H9 (cell line): ENCODE results near the gene ADGRL2. TPM values are rescaled to one million over a fixed set of nuclear protein-coding genes. Genes with fewer than 3 reads are reported as not detected.

ENCODE experiments used
- DNase-seq: peaks from one replicate; pipeline ENCODE4 v3.0.0-alpha.2; 2017
- H2AFZ ChIP-seq: one replicate; pipeline ENCODE4 v1.6.1; 2013; ENCODE audit warnings: mild to moderate bottlenecking, low read length, control low read depth, moderate library complexity
- H2AK5ac ChIP-seq: 2 replicates; pipeline ENCODE4 v1.6.1; 2013; ENCODE audit warnings: low read length, control low read depth, mixed read lengths; ENCODE audit not compliant: insufficient read length
- H2BK120ac ChIP-seq: one replicate; pipeline ENCODE4 v1.6.1; 2013; ENCODE audit warnings: low read depth, mild to moderate bottlenecking, low read length, control low read depth, inconsistent platforms; ENCODE audit not compliant: poor library complexity, severe bottlenecking
- H2BK12ac ChIP-seq: 2 replicates; pipeline ENCODE4 v1.6.1; 2013; ENCODE audit warnings: low read length, control low read depth, mixed read lengths, low read depth; ENCODE audit not compliant: insufficient read length
- H2BK15ac ChIP-seq: 2 replicates; pipeline ENCODE4 v1.6.1; 2013; ENCODE audit warnings: low read depth, low read length, control low read depth
- H2BK20ac ChIP-seq: one replicate; pipeline ENCODE4 v1.6.1; 2013; ENCODE audit warnings: low read depth, mild to moderate bottlenecking, low read length, control low read depth, inconsistent platforms; ENCODE audit not compliant: poor library complexity, severe bottlenecking
- H2BK5ac ChIP-seq: 2 replicates; pipeline ENCODE4 v1.6.1; 2013; ENCODE audit warnings: low read length, control low read depth, mixed read lengths; ENCODE audit not compliant: insufficient read length
- H3K14ac ChIP-seq: 2 replicates; pipeline ENCODE4 v1.6.1; 2013; ENCODE audit warnings: low read length, control low read depth; ENCODE audit not compliant: insufficient read depth
- H3K18ac ChIP-seq: 2 replicates; pipeline ENCODE4 v1.6.1; 2013; ENCODE audit warnings: low read depth, mild to moderate bottlenecking, mixed read lengths, low read length, control low read depth; ENCODE audit not compliant: insufficient read length
- H3K23ac ChIP-seq: 2 replicates; pipeline ENCODE4 v1.6.1; 2013; ENCODE audit warnings: low read length, control low read depth, mixed read lengths, low read depth; ENCODE audit not compliant: insufficient read length
- H3K23me2 ChIP-seq: 2 replicates; pipeline ENCODE4 v1.6.1; 2013; ENCODE audit warnings: low read depth, mild to moderate bottlenecking, mixed read lengths, low read length, control low read depth; ENCODE audit not compliant: insufficient read length, poor library complexity, severe bottlenecking
- H3K27ac ChIP-seq: 2 replicates; pipeline ENCODE4 v1.5.1; 2013; ENCODE audit warnings: low read length, control low read depth, mixed read lengths, low read depth; ENCODE audit not compliant: insufficient read length
- H3K27me3 ChIP-seq: 2 replicates; pipeline ENCODE4 v1.6.1; 2013; ENCODE audit warnings: low read length, control low read depth, inconsistent platforms; ENCODE audit not compliant: insufficient read depth
- H3K4ac ChIP-seq: 2 replicates; pipeline ENCODE4 v1.6.1; 2013; ENCODE audit warnings: low read depth, mild to moderate bottlenecking, control low read depth, inconsistent platforms, low read length, moderate library complexity
- H3K4me1 ChIP-seq: 2 replicates; pipeline ENCODE4 v1.6.1; 2013; ENCODE audit warnings: low read length, control low read depth, inconsistent platforms; ENCODE audit not compliant: insufficient read depth
- H3K4me2 ChIP-seq: 2 replicates; pipeline ENCODE4 v1.6.1; 2013; ENCODE audit warnings: low read length, control low read depth, mixed read lengths; ENCODE audit not compliant: insufficient read length, insufficient read depth
- H3K56ac ChIP-seq: 2 replicates; pipeline ENCODE4 v1.6.1; 2013; ENCODE audit warnings: low read depth, mild to moderate bottlenecking, mixed read lengths, low read length, control low read depth; ENCODE audit not compliant: insufficient read length
- H3K79me1 ChIP-seq: 2 replicates; pipeline ENCODE4 v1.6.1; 2013; ENCODE audit warnings: low read depth, mild to moderate bottlenecking, moderate library complexity, low read length, control low read depth, inconsistent platforms; ENCODE audit not compliant: insufficient read depth, poor library complexity, severe bottlenecking
- H3K79me2 ChIP-seq: 2 replicates; pipeline ENCODE4 v1.6.1; 2013; ENCODE audit warnings: low read length, control low read depth, inconsistent platforms; ENCODE audit not compliant: insufficient read depth
- H3K9ac ChIP-seq: 2 replicates; pipeline ENCODE4 v1.6.1; 2013; ENCODE audit warnings: low read length, control low read depth, mixed read lengths; ENCODE audit not compliant: insufficient read length; ENCODE audit errors: extremely low read depth
- H3K9me3 ChIP-seq: one replicate; pipeline ENCODE4 v1.6.1; 2013; ENCODE audit warnings: low read depth, low read length, inconsistent platforms; ENCODE audit not compliant: control insufficient read depth
- H3T11ph ChIP-seq: one replicate; pipeline ENCODE4 v1.6.1; 2013; ENCODE audit warnings: mild to moderate bottlenecking, low read length, control low read depth, inconsistent platforms
- H4K20me1 ChIP-seq: one replicate; pipeline ENCODE4 v1.6.1; 2013; ENCODE audit not compliant: control insufficient read depth, insufficient read length, insufficient read depth
- H4K5ac ChIP-seq: 2 replicates; pipeline ENCODE4 v1.6.1; 2013; ENCODE audit warnings: low read depth, mild to moderate bottlenecking, mixed read lengths, low read length, control low read depth; ENCODE audit not compliant: insufficient read length
- H4K8ac ChIP-seq: replicated peaks from 2 replicates; pipeline ENCODE4 v1.6.1; 2013; ENCODE audit warnings: low read length, control low read depth, mixed read lengths, low read depth; ENCODE audit not compliant: insufficient read length
- H4K91ac ChIP-seq: 2 replicates; pipeline ENCODE4 v1.6.1; 2013; ENCODE audit warnings: low read depth, mild to moderate bottlenecking, moderate library complexity, mixed read lengths, low read length, control low read depth; ENCODE audit not compliant: insufficient read length
- H3K27ac Mint-ChIP-seq, 3 experiments: 2 replicates in 2 of 3; 3 replicates in 1 of 3; pipeline ENCODE4 v1.8.0; 2020 to 2021; ENCODE audit warnings: mixed read lengths in 3 of 3, mild to moderate bottlenecking in 1 of 3, moderate library complexity in 1 of 3
- H3K27me3 Mint-ChIP-seq: 2 replicates; pipeline ENCODE4 v1.8.0; 2021; ENCODE audit warnings: low read depth, mild to moderate bottlenecking, moderate library complexity, mixed read lengths
- H3K36me3 Mint-ChIP-seq, 3 experiments: 2 replicates in 2 of 3; 3 replicates in 1 of 3; pipeline ENCODE4 v1.8.0; 2020 to 2021; ENCODE audit warnings: low read depth in 3 of 3, mixed read lengths in 3 of 3; ENCODE audit not compliant: insufficient read depth in 1 of 3
- H3K4me1 Mint-ChIP-seq, 2 experiments: 2 replicates each; pipeline ENCODE4 v1.8.0; 2020; ENCODE audit warnings: mixed read lengths in 2 of 2
- H3K4me3 Mint-ChIP-seq, 2 experiments: 2 replicates in 1 of 2; 3 replicates in 1 of 2; pipeline ENCODE4 v1.8.0; 2020 to 2021; ENCODE audit warnings: mild to moderate bottlenecking in 2 of 2, mixed read lengths in 2 of 2, moderate library complexity in 1 of 2
- H3K9me3 Mint-ChIP-seq, 2 experiments: 2 replicates in 1 of 2; 3 replicates in 1 of 2; pipeline ENCODE4 v1.8.0; 2020; ENCODE audit warnings: mild to moderate bottlenecking in 2 of 2, mixed read lengths in 2 of 2, moderate library complexity in 1 of 2
- WGBS: extraction: QIAGEN DNeasy Blood & Tissue Kit; methylation state at CpG from one replicate; pipeline ENCODE4 v1.1.7; 2013; ENCODE audit warnings: missing lambda C conversion rate, low lambda C conversion rate, mixed read lengths; ENCODE audit not compliant: insufficient read length; ENCODE audit errors: extremely low coverage; 5-methylcytosine and 5-hydroxymethylcytosine counted together
- total RNA-seq: library from RNA; stranded (reverse); gene quantifications from 2 replicates; pipeline ENCODE4 v1.2.1, GENCODE V29; 2021
- TF ChIP-seq, protein P1 (sequence below): fragments of 200-600 bp; sonication (generic); conservative IDR thresholded peaks from 3 replicates; pipeline ENCODE4 v1.8.0; 2021; ENCODE audit warnings: antibody characterized with exemption, mild to moderate bottlenecking

ADGRL2 gene
- total RNA-seq, 1 experiment from 2014 or later: 119 TPM

- Histone ChIP-seq H4K91ac (no peak overlapping the region), H2BK5ac (no peak overlapping the region), H3K23me2 (no peaks in the 10 kb centered on the region), H2BK120ac (no peak overlapping the region), H3T11ph (no peak overlapping the region), H3K9me3 (no peaks in the 10 kb centered on the region), H3K79me2 (no peaks in the 10 kb centered on the region), H3K23ac (no peak overlapping the region), H3K18ac (no peak overlapping the region), H3K27me3 (no peaks in the 10 kb centered on the region), H3K56ac (no peak overlapping the region), H3K79me1 (no peaks in the 10 kb centered on the region), H2AFZ (no peak overlapping the region), H3K9ac (no peak overlapping the region), H2BK12ac (no peak overlapping the region), H2BK20ac (no peak overlapping the region), H3K4me2 (no peak overlapping the region), H3K4me1 (no peaks in the 10 kb centered on the region), H2AK5ac (no peak overlapping the region), H2BK15ac (no peak overlapping the region), H3K4ac (no peak overlapping the region), H4K20me1 (no peaks in the 10 kb centered on the region), H3K14ac (no peak overlapping the region), H3K27ac (no peak overlapping the region), H4K8ac (no peak overlapping the region), H4K5ac (no peak overlapping the region)
- H3K27ac Mint-ChIP-seq: no peak overlapping the region; a peak in 1 of 7 replicates
- TF ChIP-seq, protein P1, sequence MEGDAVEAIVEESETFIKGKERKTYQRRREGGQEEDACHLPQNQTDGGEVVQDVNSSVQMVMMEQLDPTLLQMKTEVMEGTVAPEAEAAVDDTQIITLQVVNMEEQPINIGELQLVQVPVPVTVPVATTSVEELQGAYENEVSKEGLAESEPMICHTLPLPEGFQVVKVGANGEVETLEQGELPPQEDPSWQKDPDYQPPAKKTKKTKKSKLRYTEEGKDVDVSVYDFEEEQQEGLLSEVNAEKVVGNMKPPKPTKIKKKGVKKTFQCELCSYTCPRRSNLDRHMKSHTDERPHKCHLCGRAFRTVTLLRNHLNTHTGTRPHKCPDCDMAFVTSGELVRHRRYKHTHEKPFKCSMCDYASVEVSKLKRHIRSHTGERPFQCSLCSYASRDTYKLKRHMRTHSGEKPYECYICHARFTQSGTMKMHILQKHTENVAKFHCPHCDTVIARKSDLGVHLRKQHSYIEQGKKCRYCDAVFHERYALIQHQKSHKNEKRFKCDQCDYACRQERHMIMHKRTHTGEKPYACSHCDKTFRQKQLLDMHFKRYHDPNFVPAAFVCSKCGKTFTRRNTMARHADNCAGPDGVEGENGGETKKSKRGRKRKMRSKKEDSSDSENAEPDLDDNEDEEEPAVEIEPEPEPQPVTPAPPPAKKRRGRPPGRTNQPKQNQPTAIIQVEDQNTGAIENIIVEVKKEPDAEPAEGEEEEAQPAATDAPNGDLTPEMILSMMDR: no peak
- H3K4me3 Mint-ChIP-seq: no peak overlapping the region
- WGBS: no CpG with 5 or more reads among the region's 3 CpGs
- H3K27me3 Mint-ChIP-seq: no peaks in the 10 kb centered on the region
- peaks cover 0 to 7% (median 0%) of the 10 kb centered on the region in 3 experiments; a peak in 2 of 7 replicates for H3K36me3 Mint-ChIP-seq
- DNase-seq: no peak
- peaks cover 2 to 3% of the 10 kb centered on the region in 2 experiments; a peak in 1 of 4 replicates for H3K4me1 Mint-ChIP-seq
- peaks cover 0 to 6% of the 10 kb centered on the region in 2 experiments; a peak in 1 of 5 replicates for H3K9me3 Mint-ChIP-seq
These were observed 230.1 kb downstream of the ADGRL2 start for GRCh38 chr1:82030830-82031229.
